Measurements from ENCODE around the gene PAAF1.

DNA sequence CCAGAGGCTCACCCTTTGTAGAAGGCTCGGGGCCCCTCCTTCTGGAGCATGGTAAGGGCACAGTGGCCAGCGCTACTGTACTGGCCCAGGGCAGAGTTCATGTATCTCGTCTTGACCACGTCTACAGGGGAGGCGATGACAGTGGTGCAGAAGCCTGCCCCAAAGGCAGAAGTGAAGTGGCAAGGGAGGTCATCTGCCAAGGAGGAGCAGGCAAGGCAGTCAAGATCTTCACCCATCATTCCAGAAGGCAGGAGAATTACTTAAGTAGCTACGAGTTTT, 98.6 kb downstream of the PAAF1 start:
- TF ChIP-seq, protein P1, sequence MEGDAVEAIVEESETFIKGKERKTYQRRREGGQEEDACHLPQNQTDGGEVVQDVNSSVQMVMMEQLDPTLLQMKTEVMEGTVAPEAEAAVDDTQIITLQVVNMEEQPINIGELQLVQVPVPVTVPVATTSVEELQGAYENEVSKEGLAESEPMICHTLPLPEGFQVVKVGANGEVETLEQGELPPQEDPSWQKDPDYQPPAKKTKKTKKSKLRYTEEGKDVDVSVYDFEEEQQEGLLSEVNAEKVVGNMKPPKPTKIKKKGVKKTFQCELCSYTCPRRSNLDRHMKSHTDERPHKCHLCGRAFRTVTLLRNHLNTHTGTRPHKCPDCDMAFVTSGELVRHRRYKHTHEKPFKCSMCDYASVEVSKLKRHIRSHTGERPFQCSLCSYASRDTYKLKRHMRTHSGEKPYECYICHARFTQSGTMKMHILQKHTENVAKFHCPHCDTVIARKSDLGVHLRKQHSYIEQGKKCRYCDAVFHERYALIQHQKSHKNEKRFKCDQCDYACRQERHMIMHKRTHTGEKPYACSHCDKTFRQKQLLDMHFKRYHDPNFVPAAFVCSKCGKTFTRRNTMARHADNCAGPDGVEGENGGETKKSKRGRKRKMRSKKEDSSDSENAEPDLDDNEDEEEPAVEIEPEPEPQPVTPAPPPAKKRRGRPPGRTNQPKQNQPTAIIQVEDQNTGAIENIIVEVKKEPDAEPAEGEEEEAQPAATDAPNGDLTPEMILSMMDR (IDR thresholded peaks at IDR 0.05; ENCODE audit: low read depth, low read length): no peak
- no peak for TF ChIP-seq EZH2phosphoT487 (IDR thresholded peaks at IDR 0.05; ENCODE audit: low read depth)

Data from OCI-LY3 (cell line).